Activated CD8-positive, alpha-beta T cell treated with anti-CD3 and anti-CD28 coated beads for 36 hours (primary cell): ENCODE measurements around the gene HBA2. TPM values are rescaled to one million over a fixed set of nuclear protein-coding genes. Genes with fewer than 3 reads are reported as not detected.
"Not testable (repeated sequence)": the region's sequence is repeated elsewhere in the genome, so short reads cannot be mapped to it uniquely, and the experiment has no call there.

Experiments
- ATAC-seq: fragments of 200-7000 bp; cut with Tn5 transposase; one replicate; pipeline ENCODE4 v1.10.0; 2021; ENCODE audit warnings: mild to moderate bottlenecking, moderate library complexity
- CTCF ChIA-PET: fragments of 350-600 bp; sonication (Branson Sonifier 250); formaldehyde crosslinking; loops from one replicate; lab custom pipeline; 2021; ENCODE audit warnings: antibody characterized with exemption; lab: Charles Lee
- POLR2A ChIA-PET: fragments of 350-600 bp; sonication (Branson Sonifier 250); formaldehyde crosslinking; loops from one replicate; lab custom pipeline; 2021; ENCODE audit warnings: antibody characterized with exemption; lab: Charles Lee
- DNase-seq: peaks from one replicate; pipeline ENCODE4 v3.0.0-alpha.2; 2020
- H3K27ac Mint-ChIP-seq: one replicate; pipeline ENCODE4 v1.8.0; 2021; ENCODE audit warnings: mild to moderate bottlenecking, mixed read lengths
- H3K27me3 Mint-ChIP-seq: one replicate; pipeline ENCODE4 v1.8.0; 2021; ENCODE audit warnings: mixed read lengths
- H3K36me3 Mint-ChIP-seq: one replicate; pipeline ENCODE4 v1.8.0; 2021; ENCODE audit warnings: low read depth, mixed read lengths
- H3K4me1 Mint-ChIP-seq: one replicate; pipeline ENCODE4 v1.8.0; 2021; ENCODE audit warnings: low read depth, mixed read lengths
- H3K4me3 Mint-ChIP-seq: one replicate; pipeline ENCODE4 v1.8.0; 2021; ENCODE audit warnings: mild to moderate bottlenecking, moderate library complexity, mixed read lengths
- H3K9me3 Mint-ChIP-seq: one replicate; pipeline ENCODE4 v1.8.0; 2021; ENCODE audit warnings: mixed read lengths
- CTCF ChIP-seq: fragments of 200-600 bp; IDR thresholded peaks from one replicate; pipeline ENCODE4 v1.8.0; 2022; ENCODE audit warnings: antibody characterized with exemption, mild to moderate bottlenecking
- intact Hi-C: fragments of 100-400 bp; cut with micrococcal nuclease; formaldehyde crosslinking; loops from one replicate; pipeline ENCODE4 v1.10.0; 2022
- total RNA-seq, 2 experiments: library from RNA; stranded (reverse); gene quantifications; one replicate each; pipeline ENCODE4 v1.2.3, GENCODE V29; 2021

HBA2 gene
- total RNA-seq, 2 experiments from 2014 or later = not detected

- peaks cover 7% of the 10 kb centered on the region for H3K4me1 Mint-ChIP-seq
- H3K27ac Mint-ChIP-seq = no peak within 1 kb of the TSS
- DNase-seq = no peak
- no peak within 1 kb of the TSS for H3K4me3 Mint-ChIP-seq
- intact Hi-C loops = no loop called here
- H3K27me3 Mint-ChIP-seq = peaks cover 17% of the 10 kb centered on the region
- H3K9me3 Mint-ChIP-seq = no peaks in the 10 kb centered on the region
- TF ChIP-seq CTCF = no peak
- ATAC-seq = no peak
- no peaks in the 10 kb centered on the region for H3K36me3 Mint-ChIP-seq
- CTCF ChIA-PET = no interaction called here
- POLR2A ChIA-PET = no interaction called here
These were observed 20.2 kb upstream of the HBA2 start, which contains the start of gene HBZ for GRCh38 chr16:152141-153128. TSS of gene HBZ (plus strand) at chr16:152644. CDS start at chr16:152910, 266 bp downstream.

GRCh38 chr16:153129-153521 lies 19.6 kb upstream of the HBA2 start:
- H3K4me3 Mint-ChIP-seq, DNase-seq, H3K9me3 Mint-ChIP-seq, POLR2A ChIA-PET, intact Hi-C loops, H3K36me3 Mint-ChIP-seq, H3K4me1 Mint-ChIP-seq, ATAC-seq, H3K27ac Mint-ChIP-seq, CTCF ChIA-PET: not testable (repeated sequence)
- H3K27me3 Mint-ChIP-seq = peaks cover 21% of the 10 kb centered on the region

- H3K27ac Mint-ChIP-seq, H3K4me3 Mint-ChIP-seq, POLR2A ChIA-PET, H3K9me3 Mint-ChIP-seq, intact Hi-C loops, H3K4me1 Mint-ChIP-seq, DNase-seq, H3K36me3 Mint-ChIP-seq, CTCF ChIA-PET: not testable (repeated sequence)
- H3K27me3 Mint-ChIP-seq = peaks cover 24% of the 10 kb centered on the region
- peak; percentile 75 for ATAC-seq
These were observed 19.0 kb upstream of the HBA2 start for GRCh38 chr16:153550-154216.

- peak; percentile 50 for DNase-seq
- ChIA-PET POLR2A (no interaction called here), CTCF (no interaction called here)
- Mint-ChIP-seq H3K27ac (no peak overlapping the region), H3K36me3 (no peaks in the 10 kb centered on the region), H3K4me1 (peaks cover 7% of the 10 kb centered on the region), H3K4me3 (peak overlapping the region; percentile 66), H3K27me3 (peaks cover 28% of the 10 kb centered on the region), H3K9me3 (no peaks in the 10 kb centered on the region)
- peak; percentile 59 for ATAC-seq
- intact Hi-C loops = no loop called here
- TF ChIP-seq CTCF = no peak
These were observed 18.3 kb upstream of the HBA2 start for GRCh38 chr16:154217-155030.

- no peaks in the 10 kb centered on the region for H3K9me3 Mint-ChIP-seq
- TF ChIP-seq CTCF = no peak
- H3K27me3 Mint-ChIP-seq = peaks cover 30% of the 10 kb centered on the region
- intact Hi-C loops = no loop called here
- H3K36me3 Mint-ChIP-seq = no peaks in the 10 kb centered on the region
- POLR2A ChIA-PET = no interaction called here
- H3K4me3 Mint-ChIP-seq = peak overlapping the region; percentile 66
- CTCF ChIA-PET = interaction anchor here (1.6 kb wide), 1 partner anchor 90 kb away, joined by 7 read pairs; no protein-coding TSS in a partner anchor
- no peak for ATAC-seq
- H3K4me1 Mint-ChIP-seq = peaks cover 7% of the 10 kb centered on the region
- no peak overlapping the region for H3K27ac Mint-ChIP-seq
- no peak for DNase-seq
These were observed 17.7 kb upstream of the HBA2 start for GRCh38 chr16:155031-155398.
